GM18909 (cell line): Measurements from ENCODE around the gene LCLAT1.
"Not testable (repeated sequence)": the region's sequence is repeated elsewhere in the genome, so short reads cannot be mapped to it uniquely, and the experiment has no call there.

ENCODE experiments used
- ATAC-seq: cut with Tn5 transposase; IDR thresholded peaks from one replicate; pipeline ENCODE4 v1.9.1; 2021; ENCODE audit warnings: mild to moderate bottlenecking; ENCODE audit not compliant: unreplicated experiment, poor library complexity

Gene LCLAT1

GRCh38 chr2:30629866-30630265 is 182.8 kb downstream of the LCLAT1 start:
- ATAC-seq = no peak

DNA sequence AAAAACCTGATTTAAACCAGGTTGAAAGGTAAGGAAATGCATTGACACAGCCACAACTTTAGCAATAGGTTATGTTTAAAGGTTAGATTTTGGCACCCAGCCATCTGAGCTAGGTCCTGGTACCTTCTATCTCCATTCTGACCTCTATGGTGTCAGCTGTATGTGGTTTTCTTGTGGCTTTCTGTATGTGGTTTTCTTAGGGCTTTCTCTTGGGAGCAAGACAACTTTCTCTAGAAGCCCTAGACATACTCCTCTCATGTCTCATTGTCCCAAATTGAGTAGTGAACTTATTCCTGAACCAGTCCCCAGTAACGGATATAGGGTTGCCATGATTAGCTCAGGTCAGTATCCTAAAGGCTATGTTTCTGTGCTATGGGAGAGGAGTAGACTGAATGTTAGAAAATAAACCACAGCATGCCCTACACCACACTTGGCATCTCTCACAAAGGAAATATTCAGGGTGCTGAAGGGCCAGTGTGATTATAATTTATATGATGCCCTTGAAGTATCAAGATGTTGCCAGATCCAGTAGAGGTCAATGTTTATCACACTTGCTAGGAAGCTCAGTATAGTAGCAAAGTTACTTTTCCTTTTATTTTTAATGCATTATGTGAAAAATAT is 184.1 kb downstream of the LCLAT1 start:
- peak; percentile 76 for ATAC-seq

GRCh38 chr2:30633039-30633438 is 186.0 kb downstream of the LCLAT1 start:
- no peak for ATAC-seq

- no peak for ATAC-seq
Measured at GRCh38 chr2:30636311-30636710, 189.3 kb downstream of the LCLAT1 start.

GRCh38 chr2:30639836-30640235 is 192.8 kb downstream of the LCLAT1 start:
- ATAC-seq = no peak

DNA sequence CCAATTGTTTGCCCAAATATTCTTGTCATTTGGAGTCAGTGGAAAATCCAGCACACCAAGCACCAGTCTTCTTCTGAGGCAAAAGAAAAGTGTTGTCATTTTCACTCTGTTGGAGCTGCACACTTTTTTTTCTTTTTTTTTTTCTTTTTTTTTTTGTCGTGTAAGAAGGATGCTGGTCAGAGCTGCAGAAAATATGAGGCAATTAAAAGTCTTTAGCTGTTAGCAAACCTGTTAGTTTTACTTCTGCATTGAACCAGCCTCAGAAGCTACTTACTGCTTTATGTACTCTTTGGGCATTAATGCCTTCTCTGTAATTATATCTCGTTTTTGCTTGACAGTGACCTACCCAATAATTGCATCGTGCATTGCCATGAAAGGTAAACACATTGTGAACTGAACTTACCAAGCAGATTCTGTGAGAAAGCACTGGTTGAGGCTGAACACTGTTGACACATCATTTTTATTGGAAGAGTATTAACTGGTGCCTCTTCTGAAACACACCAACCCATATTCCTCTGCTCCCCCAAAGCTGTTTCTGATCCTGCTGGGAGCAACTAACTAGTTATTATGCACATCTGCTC is 194.8 kb downstream of the LCLAT1 start:
- no peak for ATAC-seq

DNA sequence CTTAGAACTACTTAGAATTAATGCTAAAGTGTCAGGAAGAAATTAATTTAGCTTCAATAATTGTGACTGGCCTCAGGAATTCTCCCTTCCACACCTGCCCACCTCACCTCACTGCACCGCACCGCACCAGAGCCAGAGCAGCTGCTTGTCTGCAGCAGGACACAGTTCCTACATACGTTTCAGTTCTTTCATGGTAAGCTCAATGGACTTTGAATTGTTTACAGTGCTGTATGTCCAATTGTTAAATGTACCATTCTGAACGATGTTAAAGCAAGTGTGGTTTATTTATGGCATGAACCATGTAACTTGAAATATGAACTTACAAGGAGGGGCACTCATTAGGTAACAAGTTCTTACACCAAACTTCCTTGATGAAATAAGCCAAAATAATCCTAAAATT is 196.0 kb downstream of the LCLAT1 start:
- ATAC-seq = not testable (repeated sequence)

DNA sequence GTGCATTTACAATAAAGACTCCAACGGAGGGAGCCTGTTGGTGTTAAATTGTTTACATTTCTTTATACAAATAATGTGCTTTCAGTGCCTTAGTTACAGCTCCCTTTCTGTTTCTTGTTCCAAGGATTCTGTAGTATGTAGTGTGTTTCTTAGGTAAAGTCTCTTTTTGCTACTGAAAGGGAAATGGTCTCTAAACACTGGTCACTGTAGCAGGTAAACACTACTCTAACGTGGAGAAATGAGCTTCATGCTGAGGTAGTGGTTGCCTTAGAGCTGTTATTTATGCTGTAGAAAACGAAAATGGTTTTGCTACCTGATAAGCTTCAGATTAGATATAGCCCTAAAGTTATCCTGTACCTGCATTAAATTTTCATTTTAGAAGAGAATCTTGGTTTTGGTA is 196.6 kb downstream of the LCLAT1 start:
- ATAC-seq = no peak

- no peak for ATAC-seq
Measured at GRCh38 chr2:30645081-30645744, 198.2 kb downstream of the LCLAT1 start.

DNA sequence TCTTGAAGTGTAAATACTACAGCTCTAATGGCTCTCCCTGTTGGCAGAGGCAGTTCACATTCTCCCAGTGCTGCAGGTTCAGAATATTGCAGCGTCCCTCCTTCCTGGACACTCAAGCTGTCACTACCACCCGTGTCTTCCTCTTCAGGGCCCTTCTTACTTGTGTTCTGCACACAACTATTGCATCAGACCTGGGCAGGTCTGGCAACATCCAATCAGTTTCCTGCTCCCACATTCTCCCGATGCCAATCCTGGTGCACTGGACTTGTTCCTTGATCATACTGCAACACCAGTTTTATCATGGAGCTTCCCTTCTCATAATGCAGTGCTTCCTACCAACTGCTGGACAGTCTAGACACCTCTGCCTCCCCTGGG is 198.7 kb downstream of the LCLAT1 start:
- no peak for ATAC-seq

GRCh38 chr2:30647752-30648457 is 200.9 kb downstream of the LCLAT1 start:
- ATAC-seq = no peak

- no peak for ATAC-seq
Measured at GRCh38 chr2:30649278-30649677, 202.2 kb downstream of the LCLAT1 start.

- no peak for ATAC-seq
Measured at GRCh38 chr2:30649828-30650227, 202.8 kb downstream of the LCLAT1 start.

GRCh38 chr2:30652271-30652915 is 205.3 kb downstream of the LCLAT1 start:
- ATAC-seq = no peak

GRCh38 chr2:30653847-30654246 is 206.8 kb downstream of the LCLAT1 start:
- no peak for ATAC-seq

DNA sequence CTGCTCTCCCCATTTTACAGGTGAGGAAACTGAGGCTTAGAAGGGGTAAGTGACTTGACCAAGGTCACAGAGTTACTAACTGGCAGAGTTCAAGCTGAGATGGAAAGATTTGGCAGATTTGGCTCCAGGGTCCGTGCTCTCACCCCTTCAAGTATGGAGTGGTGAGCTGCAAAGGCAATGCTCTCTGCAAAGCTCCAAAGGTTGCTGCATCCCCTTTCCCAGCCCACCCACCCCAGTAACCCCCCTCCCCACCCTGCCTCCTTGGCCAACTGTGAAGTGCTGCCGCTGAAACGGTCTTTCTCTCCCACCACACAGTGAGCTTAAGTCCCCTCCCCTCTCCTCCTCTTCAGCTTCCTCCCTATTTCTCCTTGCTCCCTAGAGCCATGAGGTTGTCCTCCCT is 207.4 kb downstream of the LCLAT1 start:
- no peak for ATAC-seq

- ATAC-seq = no peak
Measured at GRCh38 chr2:30655211-30655610, 208.2 kb downstream of the LCLAT1 start.

- no peak for ATAC-seq
Measured at GRCh38 chr2:30655660-30656059, 208.6 kb downstream of the LCLAT1 start.

DNA sequence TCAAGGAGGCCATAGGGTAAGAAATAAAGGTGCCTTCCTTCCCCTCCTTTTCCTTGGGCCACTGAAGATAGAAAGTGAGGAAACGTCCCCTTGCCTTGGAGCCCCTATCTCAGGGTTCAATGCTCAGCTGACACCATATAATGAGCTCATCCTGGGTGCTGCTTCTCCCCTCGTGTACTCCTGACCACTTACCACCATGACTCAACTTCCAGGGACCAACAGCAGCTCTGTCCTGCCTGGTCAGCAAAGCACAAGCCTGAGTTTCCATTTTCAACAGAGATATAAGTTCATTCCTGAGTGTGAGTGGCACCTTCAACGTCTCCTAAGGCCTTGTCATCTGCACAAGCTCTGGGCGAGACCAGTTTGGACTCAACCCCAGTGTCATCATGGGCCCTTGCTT is 209.0 kb downstream of the LCLAT1 start:
- ATAC-seq = no peak

GRCh38 chr2:30661173-30662107 is 214.4 kb downstream of the LCLAT1 start:
- no peak for ATAC-seq
